HepG2 (cell line): ENCODE measurements around the gene DAZAP1.
A peak's percentile ranks its signal among the peaks of the same experiment; 100 is the strongest.

Experiments
- CBX2 ChIP-seq, 2 experiments: fragments of 200-600 bp in 1 of 2; sonication (generic); formaldehyde crosslinking in 1 of 2; IDR thresholded peaks; 2 replicates each; pipeline versions ENCODE4 v1.7.0 to v1.8.1; 2018 to 2022; ENCODE audit warnings: low read depth in 2 of 2, low read length in 1 of 2, mild to moderate bottlenecking in 1 of 2, missing genetic modification reagents in 1 of 2
- TF ChIP-seq, protein P1 (sequence below): sonication (generic); formaldehyde crosslinking; IDR thresholded peaks from 2 replicates; pipeline ENCODE4 v1.4.0; 2020; ENCODE audit warnings: missing genetic modification reagents, mild to moderate bottlenecking, borderline replicate concordance
- TF ChIP-seq, protein P2 (sequence below), 2 experiments: fragments of 450-650 bp in 1 of 2; sonication (generic) in 1 of 2; formaldehyde crosslinking in 1 of 2; IDR thresholded peaks; 2 replicates each; pipeline versions ENCODE4 v1.6.1 to v1.8.0; 2016 to 2022; ENCODE audit warnings: antibody characterized with exemption in 1 of 2, mild to moderate bottlenecking in 1 of 2, missing genetic modification reagents in 1 of 2
- TF ChIP-seq, protein P3 (sequence below), 2 experiments: IDR thresholded peaks; 2 replicates each; pipeline ENCODE4 v1.6.1; 2011 to 2012; ENCODE audit warnings: low read length in 2 of 2, borderline replicate concordance in 1 of 2, low read depth in 1 of 2, mild to moderate bottlenecking in 1 of 2, moderate library complexity in 1 of 2

DNA sequence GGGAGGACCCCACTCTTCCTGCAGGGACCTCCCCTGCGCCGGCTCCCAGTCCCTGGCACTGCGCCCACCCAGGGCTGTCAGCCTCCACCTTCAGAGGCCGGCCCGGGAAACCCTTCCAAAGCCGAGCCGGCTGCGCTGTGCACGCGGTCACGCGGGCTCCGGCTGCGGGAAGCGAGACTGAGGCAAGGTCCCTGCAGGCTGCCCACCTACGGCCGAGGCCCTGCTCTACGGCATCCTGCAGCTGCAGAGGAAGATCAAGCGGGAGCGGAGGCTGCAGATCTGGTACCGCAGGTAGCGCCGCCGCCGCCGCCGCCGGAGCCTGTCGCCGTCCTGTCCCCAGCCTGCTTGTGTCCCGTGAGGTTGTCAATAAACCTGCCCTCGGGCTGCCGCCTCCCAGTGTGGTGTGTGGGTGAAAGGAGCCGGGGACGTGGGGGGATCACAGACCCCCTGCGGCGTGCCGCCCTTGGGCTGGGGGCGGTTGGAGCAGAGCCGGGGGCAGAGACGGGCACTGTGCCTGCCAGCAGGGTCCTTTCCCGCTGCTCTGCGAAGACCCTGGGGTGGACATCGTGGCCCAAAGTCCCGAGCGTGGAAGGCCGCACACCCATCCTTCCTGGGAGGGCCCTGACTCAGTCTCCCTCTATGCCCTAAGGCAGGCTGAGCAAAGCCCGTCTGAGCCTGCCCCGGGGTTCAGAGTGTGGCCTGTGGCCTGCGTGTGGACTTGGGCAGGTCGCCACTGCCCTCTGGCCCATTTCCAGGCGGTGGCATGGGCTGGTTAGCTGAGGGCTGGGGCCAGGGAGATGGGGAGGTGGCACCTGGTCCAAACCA, 12.0 kb upstream of the DAZAP1 start:
- no peak for TF ChIP-seq CBX2 (IDR thresholded peaks at IDR 0.05; ENCODE audit: low read depth, low read length)
- no peak for TF ChIP-seq CBX2 (CRISPR knock-in tag; IDR thresholded peaks at IDR 0.05; ENCODE audit: low read depth)
- TF ChIP-seq, protein P1, sequence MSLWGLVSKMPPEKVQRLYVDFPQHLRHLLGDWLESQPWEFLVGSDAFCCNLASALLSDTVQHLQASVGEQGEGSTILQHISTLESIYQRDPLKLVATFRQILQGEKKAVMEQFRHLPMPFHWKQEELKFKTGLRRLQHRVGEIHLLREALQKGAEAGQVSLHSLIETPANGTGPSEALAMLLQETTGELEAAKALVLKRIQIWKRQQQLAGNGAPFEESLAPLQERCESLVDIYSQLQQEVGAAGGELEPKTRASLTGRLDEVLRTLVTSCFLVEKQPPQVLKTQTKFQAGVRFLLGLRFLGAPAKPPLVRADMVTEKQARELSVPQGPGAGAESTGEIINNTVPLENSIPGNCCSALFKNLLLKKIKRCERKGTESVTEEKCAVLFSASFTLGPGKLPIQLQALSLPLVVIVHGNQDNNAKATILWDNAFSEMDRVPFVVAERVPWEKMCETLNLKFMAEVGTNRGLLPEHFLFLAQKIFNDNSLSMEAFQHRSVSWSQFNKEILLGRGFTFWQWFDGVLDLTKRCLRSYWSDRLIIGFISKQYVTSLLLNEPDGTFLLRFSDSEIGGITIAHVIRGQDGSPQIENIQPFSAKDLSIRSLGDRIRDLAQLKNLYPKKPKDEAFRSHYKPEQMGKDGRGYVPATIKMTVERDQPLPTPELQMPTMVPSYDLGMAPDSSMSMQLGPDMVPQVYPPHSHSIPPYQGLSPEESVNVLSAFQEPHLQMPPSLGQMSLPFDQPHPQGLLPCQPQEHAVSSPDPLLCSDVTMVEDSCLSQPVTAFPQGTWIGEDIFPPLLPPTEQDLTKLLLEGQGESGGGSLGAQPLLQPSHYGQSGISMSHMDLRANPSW (CRISPR knock-in tag) = no peak
- TF ChIP-seq, protein P2, sequence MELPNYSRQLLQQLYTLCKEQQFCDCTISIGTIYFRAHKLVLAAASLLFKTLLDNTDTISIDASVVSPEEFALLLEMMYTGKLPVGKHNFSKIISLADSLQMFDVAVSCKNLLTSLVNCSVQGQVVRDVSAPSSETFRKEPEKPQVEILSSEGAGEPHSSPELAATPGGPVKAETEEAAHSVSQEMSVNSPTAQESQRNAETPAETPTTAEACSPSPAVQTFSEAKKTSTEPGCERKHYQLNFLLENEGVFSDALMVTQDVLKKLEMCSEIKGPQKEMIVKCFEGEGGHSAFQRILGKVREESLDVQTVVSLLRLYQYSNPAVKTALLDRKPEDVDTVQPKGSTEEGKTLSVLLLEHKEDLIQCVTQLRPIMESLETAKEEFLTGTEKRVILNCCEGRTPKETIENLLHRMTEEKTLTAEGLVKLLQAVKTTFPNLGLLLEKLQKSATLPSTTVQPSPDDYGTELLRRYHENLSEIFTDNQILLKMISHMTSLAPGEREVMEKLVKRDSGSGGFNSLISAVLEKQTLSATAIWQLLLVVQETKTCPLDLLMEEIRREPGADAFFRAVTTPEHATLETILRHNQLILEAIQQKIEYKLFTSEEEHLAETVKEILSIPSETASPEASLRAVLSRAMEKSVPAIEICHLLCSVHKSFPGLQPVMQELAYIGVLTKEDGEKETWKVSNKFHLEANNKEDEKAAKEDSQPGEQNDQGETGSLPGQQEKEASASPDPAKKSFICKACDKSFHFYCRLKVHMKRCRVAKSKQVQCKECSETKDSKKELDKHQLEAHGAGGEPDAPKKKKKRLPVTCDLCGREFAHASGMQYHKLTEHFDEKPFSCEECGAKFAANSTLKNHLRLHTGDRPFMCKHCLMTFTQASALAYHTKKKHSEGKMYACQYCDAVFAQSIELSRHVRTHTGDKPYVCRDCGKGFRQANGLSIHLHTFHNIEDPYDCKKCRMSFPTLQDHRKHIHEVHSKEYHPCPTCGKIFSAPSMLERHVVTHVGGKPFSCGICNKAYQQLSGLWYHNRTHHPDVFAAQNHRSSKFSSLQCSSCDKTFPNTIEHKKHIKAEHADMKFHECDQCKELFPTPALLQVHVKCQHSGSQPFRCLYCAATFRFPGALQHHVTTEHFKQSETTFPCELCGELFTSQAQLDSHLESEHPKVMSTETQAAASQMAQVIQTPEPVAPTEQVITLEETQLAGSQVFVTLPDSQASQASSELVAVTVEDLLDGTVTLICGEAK (IDR thresholded peaks at IDR 0.05) = no peak
- TF ChIP-seq, protein P2 (CRISPR knock-in tag; IDR thresholded peaks at IDR 0.05) = 0 out of 2 replicates have a peak, but pooled peaks have one; percentile 28
- TF ChIP-seq, protein P3, sequence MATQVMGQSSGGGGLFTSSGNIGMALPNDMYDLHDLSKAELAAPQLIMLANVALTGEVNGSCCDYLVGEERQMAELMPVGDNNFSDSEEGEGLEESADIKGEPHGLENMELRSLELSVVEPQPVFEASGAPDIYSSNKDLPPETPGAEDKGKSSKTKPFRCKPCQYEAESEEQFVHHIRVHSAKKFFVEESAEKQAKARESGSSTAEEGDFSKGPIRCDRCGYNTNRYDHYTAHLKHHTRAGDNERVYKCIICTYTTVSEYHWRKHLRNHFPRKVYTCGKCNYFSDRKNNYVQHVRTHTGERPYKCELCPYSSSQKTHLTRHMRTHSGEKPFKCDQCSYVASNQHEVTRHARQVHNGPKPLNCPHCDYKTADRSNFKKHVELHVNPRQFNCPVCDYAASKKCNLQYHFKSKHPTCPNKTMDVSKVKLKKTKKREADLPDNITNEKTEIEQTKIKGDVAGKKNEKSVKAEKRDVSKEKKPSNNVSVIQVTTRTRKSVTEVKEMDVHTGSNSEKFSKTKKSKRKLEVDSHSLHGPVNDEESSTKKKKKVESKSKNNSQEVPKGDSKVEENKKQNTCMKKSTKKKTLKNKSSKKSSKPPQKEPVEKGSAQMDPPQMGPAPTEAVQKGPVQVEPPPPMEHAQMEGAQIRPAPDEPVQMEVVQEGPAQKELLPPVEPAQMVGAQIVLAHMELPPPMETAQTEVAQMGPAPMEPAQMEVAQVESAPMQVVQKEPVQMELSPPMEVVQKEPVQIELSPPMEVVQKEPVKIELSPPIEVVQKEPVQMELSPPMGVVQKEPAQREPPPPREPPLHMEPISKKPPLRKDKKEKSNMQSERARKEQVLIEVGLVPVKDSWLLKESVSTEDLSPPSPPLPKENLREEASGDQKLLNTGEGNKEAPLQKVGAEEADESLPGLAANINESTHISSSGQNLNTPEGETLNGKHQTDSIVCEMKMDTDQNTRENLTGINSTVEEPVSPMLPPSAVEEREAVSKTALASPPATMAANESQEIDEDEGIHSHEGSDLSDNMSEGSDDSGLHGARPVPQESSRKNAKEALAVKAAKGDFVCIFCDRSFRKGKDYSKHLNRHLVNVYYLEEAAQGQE (IDR thresholded peaks at IDR 0.05; ENCODE audit: borderline replicate concordance in 1 of 2, low read depth in 1 of 2, low read length in 2 of 2) = no peak
